CD14-positive monocyte (primary cell): Measurements from ENCODE around the gene WWC1. TPM values are rescaled to one million over a fixed set of nuclear protein-coding genes. Genes with fewer than 3 reads are reported as not detected.

Source experiments
- DNase-seq, 3 donors: peaks; one replicate each; pipeline ENCODE4 v3.0.0-alpha.2; 2011 to 2022
- H2AFZ ChIP-seq: 2 replicates; pipeline ENCODE4 v1.6.0; 2012; ENCODE audit warnings: mild to moderate bottlenecking, low read depth, low read length, inconsistent platforms; ENCODE audit not compliant: insufficient read depth, poor library complexity, severe bottlenecking
- H3K27ac ChIP-seq, 2 donors: 1 replicate in 1 of 2; 2 replicates in 1 of 2; pipeline ENCODE4 v1.5.1; 2012 to 2013; ENCODE audit warnings: low read length in 2 of 2, control low read depth in 1 of 2, inconsistent platforms in 1 of 2, low read depth in 1 of 2, mild to moderate bottlenecking in 1 of 2
- H3K27me3 ChIP-seq, 2 donors: one replicate each; pipeline versions ENCODE4 v1.6.0 to v1.6.1; 2011 to 2013; ENCODE audit warnings: low read length in 2 of 2; ENCODE audit not compliant: control insufficient read depth in 2 of 2, insufficient read depth in 2 of 2
- H3K36me3 ChIP-seq, 2 donors: replicated peaks in 1 of 2; 1 replicate in 1 of 2; 2 replicates in 1 of 2; pipeline versions ENCODE4 v1.5.1 to v1.6.1; 2012 to 2013; ENCODE audit warnings: low read length in 2 of 2, control low read depth in 1 of 2, inconsistent platforms in 1 of 2, mild to moderate bottlenecking in 1 of 2; ENCODE audit not compliant: insufficient read depth in 2 of 2, control insufficient read depth in 1 of 2
- H3K4me1 ChIP-seq, 2 donors: 1 replicate in 1 of 2; 2 replicates in 1 of 2; pipeline versions ENCODE4 v1.5.1 to v1.6.1; 2012 to 2013; ENCODE audit warnings: low read length in 2 of 2, control low read depth in 1 of 2, inconsistent platforms in 1 of 2, mild to moderate bottlenecking in 1 of 2, moderate library complexity in 1 of 2; ENCODE audit not compliant: insufficient read depth in 2 of 2, control insufficient read depth in 1 of 2
- H3K4me2 ChIP-seq: replicated peaks from 2 replicates; pipeline ENCODE3; 2012; ENCODE audit warnings: low read length, moderate library complexity, mild to moderate bottlenecking; ENCODE audit not compliant: poor library complexity, severe bottlenecking; ENCODE audit errors: extremely low read depth
- H3K4me3 ChIP-seq, 3 experiments: fragments of 200-600 bp in 1 of 3; sonication (generic) in 1 of 3; replicated peaks in 1 of 3; 1 replicate in 2 of 3; 2 replicates in 1 of 3; pipeline ENCODE4 v1.5.1; 2011 to 2013; ENCODE audit warnings: low read length in 3 of 3, mild to moderate bottlenecking in 3 of 3, control low read depth in 2 of 3, low read depth in 2 of 3, inconsistent platforms in 1 of 3, moderate library complexity in 1 of 3
- H3K79me2 ChIP-seq: 2 replicates; pipeline ENCODE4 v1.6.0; 2012; ENCODE audit warnings: mild to moderate bottlenecking, control low read depth, inconsistent platforms, low read length, moderate library complexity; ENCODE audit not compliant: insufficient read depth
- H3K9ac ChIP-seq: 2 replicates; pipeline ENCODE4 v1.6.0; 2017; ENCODE audit warnings: low read length, mild to moderate bottlenecking; ENCODE audit not compliant: insufficient read depth, poor library complexity, severe bottlenecking
- H3K9me3 ChIP-seq, 2 donors: replicated peaks in 1 of 2; 1 replicate in 1 of 2; 2 replicates in 1 of 2; pipeline versions ENCODE4 v1.5.1 to v1.6.1; 2012 to 2013; ENCODE audit warnings: low read length in 2 of 2, control low read depth in 1 of 2; ENCODE audit not compliant: control insufficient read depth in 1 of 2, insufficient read depth in 1 of 2
- H4K20me1 ChIP-seq: 2 replicates; pipeline ENCODE4 v1.6.0; 2012; ENCODE audit warnings: mild to moderate bottlenecking, low read length, control low read depth, moderate library complexity; ENCODE audit not compliant: insufficient read depth
- H3K27ac Mint-ChIP-seq, 7 donors: one replicate each; pipeline ENCODE4 v1.8.0; 2020; ENCODE audit warnings: mild to moderate bottlenecking in 7 of 7, mixed read lengths in 7 of 7, moderate library complexity in 6 of 7, inconsistent platforms in 2 of 7
- H3K27me3 Mint-ChIP-seq, 3 donors: one replicate each; pipeline ENCODE4 v1.8.0; 2021 to 2022; ENCODE audit warnings: low read depth in 3 of 3, mild to moderate bottlenecking in 3 of 3, mixed read lengths in 3 of 3, moderate library complexity in 3 of 3, inconsistent platforms in 1 of 3
- H3K36me3 Mint-ChIP-seq, 2 donors: one replicate each; pipeline ENCODE4 v1.8.0; 2020; ENCODE audit warnings: mixed read lengths in 2 of 2, inconsistent platforms in 1 of 2, mild to moderate bottlenecking in 1 of 2
- H3K4me1 Mint-ChIP-seq: one replicate; pipeline ENCODE4 v1.8.0; 2020; ENCODE audit warnings: mild to moderate bottlenecking, mixed read lengths
- H3K4me3 Mint-ChIP-seq, 2 donors: one replicate each; pipeline ENCODE4 v1.8.0; 2020; ENCODE audit warnings: mild to moderate bottlenecking in 2 of 2, mixed read lengths in 2 of 2, moderate library complexity in 1 of 2
- H3K9me3 Mint-ChIP-seq, 7 donors: one replicate each; pipeline ENCODE4 v1.8.0; 2020 to 2022; ENCODE audit warnings: mixed read lengths in 7 of 7, mild to moderate bottlenecking in 6 of 7, moderate library complexity in 6 of 7, inconsistent platforms in 2 of 7
- WGBS: methylation state at CpG from one replicate; pipeline ENCODE4 v1.1.5; 2013; ENCODE audit warnings: missing lambda C conversion rate; ENCODE audit not compliant: insufficient coverage; 5-methylcytosine and 5-hydroxymethylcytosine counted together
- intact Hi-C, 2 donors: fragments of 100-400 bp; cut with micrococcal nuclease; formaldehyde crosslinking; loops; one replicate each; pipeline versions ENCODE4 v1.15.0 to v1.15.1; 2023
- polyA plus RNA-seq, 3 donors: library from polyadenylated mRNA; depleted of rRNA in 1 of 3; unstranded in 2 of 3; stranded (reverse) in 1 of 3; fragments of 300-500 nt in 2 of 3; fragments of >200 nt in 1 of 3; fragmentation: Illumina TruSeq in 2 of 3; gene quantifications; 1 replicate in 2 of 3; 2 replicates in 1 of 3; pipeline ENCODE4 v1.2.3, GENCODE V29; 2012 to 2021
- TF ChIP-seq, protein P1 (sequence below): fragments of 200-600 bp; IDR thresholded peaks from one replicate; pipeline ENCODE4 v1.8.0; 2022; ENCODE audit warnings: antibody characterized with exemption, mild to moderate bottlenecking

Gene WWC1
- polyA plus RNA-seq, 3 donors, result not detected

GRCh38 chr5:168415401-168415800 lies 124.0 kb downstream of the WWC1 start:
- no peaks in the 10 kb centered on the region for H3K79me2 ChIP-seq
- H3K9me3 Mint-ChIP-seq, result no peaks in the 10 kb centered on the region
- H3K4me3 Mint-ChIP-seq, result no peak overlapping the region
- intact Hi-C loops, result no loop called here
- H3K4me1 ChIP-seq, result no peaks in the 10 kb centered on the region
- no peaks in the 10 kb centered on the region for H3K36me3 Mint-ChIP-seq
- 100% methylated on average over 1 of the region's 4 CpGs for WGBS
- TF ChIP-seq, protein P1, sequence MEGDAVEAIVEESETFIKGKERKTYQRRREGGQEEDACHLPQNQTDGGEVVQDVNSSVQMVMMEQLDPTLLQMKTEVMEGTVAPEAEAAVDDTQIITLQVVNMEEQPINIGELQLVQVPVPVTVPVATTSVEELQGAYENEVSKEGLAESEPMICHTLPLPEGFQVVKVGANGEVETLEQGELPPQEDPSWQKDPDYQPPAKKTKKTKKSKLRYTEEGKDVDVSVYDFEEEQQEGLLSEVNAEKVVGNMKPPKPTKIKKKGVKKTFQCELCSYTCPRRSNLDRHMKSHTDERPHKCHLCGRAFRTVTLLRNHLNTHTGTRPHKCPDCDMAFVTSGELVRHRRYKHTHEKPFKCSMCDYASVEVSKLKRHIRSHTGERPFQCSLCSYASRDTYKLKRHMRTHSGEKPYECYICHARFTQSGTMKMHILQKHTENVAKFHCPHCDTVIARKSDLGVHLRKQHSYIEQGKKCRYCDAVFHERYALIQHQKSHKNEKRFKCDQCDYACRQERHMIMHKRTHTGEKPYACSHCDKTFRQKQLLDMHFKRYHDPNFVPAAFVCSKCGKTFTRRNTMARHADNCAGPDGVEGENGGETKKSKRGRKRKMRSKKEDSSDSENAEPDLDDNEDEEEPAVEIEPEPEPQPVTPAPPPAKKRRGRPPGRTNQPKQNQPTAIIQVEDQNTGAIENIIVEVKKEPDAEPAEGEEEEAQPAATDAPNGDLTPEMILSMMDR, result no peak
- no peak for DNase-seq
- H3K4me2 ChIP-seq, result no peak overlapping the region
- no peaks in the 10 kb centered on the region for H3K9me3 ChIP-seq
- no peaks in the 10 kb centered on the region for H3K4me1 Mint-ChIP-seq
- H4K20me1 ChIP-seq, result no peaks in the 10 kb centered on the region
- H2AFZ ChIP-seq, result no peak overlapping the region
- H3K27ac ChIP-seq, result no peak overlapping the region
- no peak overlapping the region for H3K27ac Mint-ChIP-seq
- no peaks in the 10 kb centered on the region for H3K27me3 Mint-ChIP-seq
- no peak overlapping the region for H3K9ac ChIP-seq
- H3K27me3 ChIP-seq, result no peaks in the 10 kb centered on the region
- no peak overlapping the region for H3K4me3 ChIP-seq
- H3K36me3 ChIP-seq, result no peaks in the 10 kb centered on the region

- Histone ChIP-seq H3K4me3 (no peak overlapping the region), H2AFZ (no peak overlapping the region), H3K79me2 (no peaks in the 10 kb centered on the region), H3K36me3 (no peaks in the 10 kb centered on the region), H3K4me2 (no peak overlapping the region), H3K9ac (no peak overlapping the region), H4K20me1 (no peaks in the 10 kb centered on the region), H3K27ac (no peak overlapping the region), H3K9me3 (no peaks in the 10 kb centered on the region), H3K27me3 (no peaks in the 10 kb centered on the region), H3K4me1 (no peaks in the 10 kb centered on the region)
- H3K9me3 Mint-ChIP-seq, result peaks cover 0 to 3% (median 0%) of the 10 kb centered on the region in 7 donors
- DNase-seq, result no peak
- H3K36me3 Mint-ChIP-seq, result no peaks in the 10 kb centered on the region
- intact Hi-C loops, result no loop called here
- WGBS, result 83% methylated on average over 6 of the region's 6 CpGs
- TF ChIP-seq, protein P1, result no peak
- H3K4me3 Mint-ChIP-seq, result no peak overlapping the region
- H3K27ac Mint-ChIP-seq, result no peak overlapping the region
- peaks cover 0 to 2% (median 0%) of the 10 kb centered on the region in 3 donors for H3K27me3 Mint-ChIP-seq
- no peaks in the 10 kb centered on the region for H3K4me1 Mint-ChIP-seq
Observed at GRCh38 chr5:168415971-168416370, 124.5 kb downstream of the WWC1 start.
